PC-3 (cell line): ENCODE data around the gene FMNL3. TPM values are rescaled to one million over a fixed set of nuclear protein-coding genes. Genes with fewer than 3 reads are reported as not detected.
"Not testable (repeated sequence)": the region's sequence is repeated elsewhere in the genome, so short reads cannot be mapped to it uniquely, and the experiment has no call there.

Experiments used
- ATAC-seq: fragments of 200-7000 bp; cut with Tn5 transposase; 2 replicates; pipeline ENCODE4 v1.9.1; 2020; ENCODE audit warnings: mild to moderate bottlenecking, moderate library complexity
- BruUV-seq: library from RNA; stranded (reverse); fragments of 400-500 nt; replicated peaks from 2 replicates; lab custom pipeline; 2021; lab: Mats Ljungman, UMichigan
- CTCF ChIA-PET: fragments of 300-600 bp; sonication (Branson Sonifier 250); formaldehyde crosslinking; loops from one replicate; lab custom pipeline; 2022; ENCODE audit warnings: antibody characterized with exemption; lab: Charles Lee
- POLR2A ChIA-PET: fragments of 300-600 bp; sonication (Branson Sonifier 250); formaldehyde crosslinking; loops from one replicate; lab custom pipeline; 2022; ENCODE audit warnings: antibody characterized with exemption; ENCODE audit not compliant: unreplicated experiment; lab: Charles Lee
- DNase-seq: peaks from one replicate; pipeline ENCODE4 v3.0.0-alpha.2; 2015
- H2AFZ ChIP-seq: fragments of 300-600 bp; sonication (generic); 2 replicates; pipeline ENCODE4 v1.6.0; 2016; ENCODE audit warnings: antibody characterized with exemption, low read length
- H3F3A ChIP-seq: fragments of 300-600 bp; sonication (generic); one replicate; pipeline ENCODE4 v1.6.0; 2017; ENCODE audit warnings: antibody characterized with exemption, low read length, control low read depth, mild to moderate bottlenecking; ENCODE audit not compliant: unreplicated experiment
- H3K27ac ChIP-seq: fragments of 300-600 bp; sonication (generic); 2 replicates; pipeline ENCODE4 v1.5.1; 2016; ENCODE audit warnings: mild to moderate bottlenecking, low read length
- H3K27me3 ChIP-seq: fragments of 300-600 bp; sonication (generic); 2 replicates; pipeline ENCODE4 v1.6.1; 2016; ENCODE audit warnings: low read length, mixed read lengths
- H3K36me3 ChIP-seq: fragments of 300-600 bp; sonication (generic); 2 replicates; pipeline ENCODE4 v1.6.1; 2016; ENCODE audit warnings: low read depth, mixed run types, low read length, mixed read lengths
- H3K4me1 ChIP-seq: fragments of 300-600 bp; sonication (generic); 2 replicates; pipeline ENCODE4 v1.5.1; 2016; ENCODE audit warnings: low read length; ENCODE audit not compliant: insufficient read depth
- H3K4me2 ChIP-seq: fragments of 300-600 bp; sonication (generic); 2 replicates; pipeline ENCODE4 v1.6.0; 2016; ENCODE audit warnings: low read length
- H3K4me3 ChIP-seq: fragments of 300-600 bp; sonication (generic); 2 replicates; pipeline ENCODE4 v1.5.1; 2016; ENCODE audit warnings: mild to moderate bottlenecking, low read length, mixed read lengths
- H3K79me2 ChIP-seq: fragments of 300-600 bp; sonication (generic); 2 replicates; pipeline ENCODE4 v1.6.1; 2017; ENCODE audit warnings: low read length, mixed read lengths
- H3K9ac ChIP-seq: fragments of 300-600 bp; sonication (generic); 2 replicates; pipeline ENCODE4 v1.6.0; 2016; ENCODE audit warnings: mild to moderate bottlenecking, low read length
- H3K9me2 ChIP-seq: fragments of 300-600 bp; sonication (generic); replicated peaks from 2 replicates; pipeline ENCODE4 v1.6.1; 2016; ENCODE audit warnings: mixed run types, low read length, mixed read lengths
- H3K9me3 ChIP-seq: fragments of 300-600 bp; sonication (generic); 2 replicates; pipeline ENCODE4 v1.6.1; 2016; ENCODE audit warnings: low read length, mixed read lengths
- H4K20me1 ChIP-seq: fragments of 300-600 bp; sonication (generic); 2 replicates; pipeline ENCODE4 v1.6.1; 2016; ENCODE audit warnings: low read length, mixed read lengths
- CTCF ChIP-seq: fragments of 300-600 bp; sonication (generic); conservative IDR thresholded peaks from 2 replicates; pipeline ENCODE4 v1.5.1; 2017; ENCODE audit warnings: antibody characterized with exemption, low read depth, mild to moderate bottlenecking, low read length
- EZH2 ChIP-seq: fragments of 300-600 bp; sonication (generic); IDR thresholded peaks from one replicate; pipeline ENCODE4 v1.6.1; 2017; ENCODE audit warnings: antibody characterized with exemption, mild to moderate bottlenecking, low read length; ENCODE audit not compliant: unreplicated experiment
- EZH2phosphoT487 ChIP-seq: fragments of 300-600 bp; sonication (generic); IDR thresholded peaks from 2 replicates; pipeline ENCODE4 v1.6.1; 2018; ENCODE audit warnings: mild to moderate bottlenecking, antibody characterized with exemption, low read length, borderline replicate concordance
- intact Hi-C: fragments of 100-400 bp; cut with micrococcal nuclease; formaldehyde crosslinking; loops from 2 replicates; pipeline ENCODE4 v1.9.0; 2023
- total RNA-seq: library from RNA; depleted of rRNA; stranded (reverse); fragments of >200 nt; gene quantifications from 2 replicates; pipeline ENCODE4 v1.2.3, GENCODE V29; 2014

FMNL3 gene
- total RNA-seq, 1 experiment from 2014 or later = 6.2 TPM

GRCh38 chr12:49609875-49610154 is 97.4 kb downstream of the FMNL3 start:
- Histone ChIP-seq H3K9me3 (no peaks in the 10 kb centered on the region), H2AFZ (no peak overlapping the region), H3K9me2 (no peaks in the 10 kb centered on the region), H3K4me1 (no peaks in the 10 kb centered on the region), H3K79me2 (no peaks in the 10 kb centered on the region), H3K4me3 (no peak overlapping the region), H3K36me3 (no peaks in the 10 kb centered on the region), H3K27ac (no peak overlapping the region), H3F3A (no peaks in the 10 kb centered on the region), H3K9ac (no peak overlapping the region), H3K4me2 (no peak overlapping the region), H4K20me1 (no peaks in the 10 kb centered on the region), H3K27me3 (no peaks in the 10 kb centered on the region)
- DNase-seq (peak; percentile 54), ATAC-seq (peak; percentile 46; the same call in 1 of the 2 replicates)
- BruUV-seq = no TSS peak
- POLR2A ChIA-PET = no interaction called here
- intact Hi-C loops = no loop called here
- TF ChIP-seq EZH2 (no peak), CTCF (peak; percentile 43), EZH2phosphoT487 (no peak)
- CTCF ChIA-PET = interaction anchor here (0.6 kb wide), 1 partner anchor 27 kb away, joined by 3 read pairs; no protein-coding TSS in a partner anchor

- no peaks in the 10 kb centered on the region for H3K9me3 ChIP-seq
- BruUV-seq = no TSS peak
- no peaks in the 10 kb centered on the region for H3K79me2 ChIP-seq
- H3K9me2 ChIP-seq = no peaks in the 10 kb centered on the region
- no peak overlapping the region for H3K4me2 ChIP-seq
- ATAC-seq = no peak; the same call in 1 of the 2 replicates
- CTCF ChIA-PET = interaction anchor here (0.6 kb wide), 1 partner anchor 28 kb away, joined by 3 read pairs; no protein-coding TSS in a partner anchor
- H3K27me3 ChIP-seq = no peaks in the 10 kb centered on the region
- no peak for DNase-seq
- H4K20me1 ChIP-seq = no peaks in the 10 kb centered on the region
- no peaks in the 10 kb centered on the region for H3K36me3 ChIP-seq
- H3K4me3 ChIP-seq = no peak overlapping the region
- H3K4me1 ChIP-seq = no peaks in the 10 kb centered on the region
- POLR2A ChIA-PET = no interaction called here
- intact Hi-C loops = no loop called here
- H3K9ac ChIP-seq = no peak overlapping the region
- no peak overlapping the region for H3K27ac ChIP-seq
- H3F3A ChIP-seq = no peaks in the 10 kb centered on the region
- TF ChIP-seq EZH2 (no peak), CTCF (no peak), EZH2phosphoT487 (no peak)
- H2AFZ ChIP-seq = no peak overlapping the region
These were observed 97.9 kb downstream of the FMNL3 start for GRCh38 chr12:49609059-49609874.

GRCh38 chr12:49605539-49605938 is 101.7 kb downstream of the FMNL3 start, which contains the start of gene FAM186B:
Gene FAM186B, minus strand, starts transcription at chr12:49605639. Its CDS starts 162 bp downstream, at chr12:49605477.
- H3K9ac ChIP-seq, H3K27ac ChIP-seq, H3K79me2 ChIP-seq, POLR2A ChIA-PET, H3K9me3 ChIP-seq, CTCF ChIA-PET, DNase-seq, H3K4me3 ChIP-seq, ATAC-seq, BruUV-seq, H3F3A ChIP-seq, H3K36me3 ChIP-seq, H3K27me3 ChIP-seq, H3K4me2 ChIP-seq, H4K20me1 ChIP-seq, H2AFZ ChIP-seq, H3K4me1 ChIP-seq, intact Hi-C loops, H3K9me2 ChIP-seq: not testable (repeated sequence)
